GM18502 (cell line): ENCODE data around the gene PXDC1.
"Not testable (repeated sequence)": the region's sequence is repeated elsewhere in the genome, so short reads cannot be mapped to it uniquely, and the experiment has no call there.

Source experiments
- ATAC-seq: cut with Tn5 transposase; IDR thresholded peaks from one replicate; pipeline ENCODE4 v1.9.1; 2021; ENCODE audit warnings: mild to moderate bottlenecking; ENCODE audit not compliant: unreplicated experiment, poor library complexity

PXDC1 gene

DNA sequence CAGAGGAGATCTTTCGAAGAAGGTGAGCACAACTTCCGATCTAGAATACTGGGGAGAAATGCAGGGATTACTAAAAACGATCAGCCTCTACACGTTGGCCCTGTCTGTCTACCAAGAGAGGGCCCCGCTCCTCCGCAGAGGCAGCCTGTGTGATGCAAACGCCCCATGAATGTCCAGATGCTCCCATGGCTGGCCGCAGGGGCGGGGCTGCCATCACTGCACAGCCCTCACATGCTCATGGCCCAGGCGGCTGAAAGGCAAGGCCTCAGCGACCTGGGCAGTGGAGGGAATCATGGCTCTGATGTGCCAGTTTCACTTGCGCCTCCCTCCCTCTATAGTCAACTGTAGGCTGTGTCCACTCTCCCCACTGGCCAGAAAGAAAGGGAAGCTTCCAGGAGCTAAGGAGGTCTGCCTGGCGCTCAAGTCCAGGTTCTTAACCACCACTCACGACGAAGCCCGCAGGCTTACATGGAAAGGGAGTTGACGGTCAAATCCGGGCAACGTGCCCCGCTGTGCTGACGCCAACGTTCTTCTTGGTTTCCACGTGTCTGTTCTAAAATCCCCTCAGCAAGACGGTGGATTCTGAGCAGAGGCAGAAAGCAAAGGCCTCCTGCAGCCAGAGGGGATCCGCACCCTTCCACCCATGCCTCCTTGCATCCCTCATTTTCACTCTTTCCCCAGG is 14.2 kb downstream of the PXDC1 start:
- ATAC-seq = no peak

DNA sequence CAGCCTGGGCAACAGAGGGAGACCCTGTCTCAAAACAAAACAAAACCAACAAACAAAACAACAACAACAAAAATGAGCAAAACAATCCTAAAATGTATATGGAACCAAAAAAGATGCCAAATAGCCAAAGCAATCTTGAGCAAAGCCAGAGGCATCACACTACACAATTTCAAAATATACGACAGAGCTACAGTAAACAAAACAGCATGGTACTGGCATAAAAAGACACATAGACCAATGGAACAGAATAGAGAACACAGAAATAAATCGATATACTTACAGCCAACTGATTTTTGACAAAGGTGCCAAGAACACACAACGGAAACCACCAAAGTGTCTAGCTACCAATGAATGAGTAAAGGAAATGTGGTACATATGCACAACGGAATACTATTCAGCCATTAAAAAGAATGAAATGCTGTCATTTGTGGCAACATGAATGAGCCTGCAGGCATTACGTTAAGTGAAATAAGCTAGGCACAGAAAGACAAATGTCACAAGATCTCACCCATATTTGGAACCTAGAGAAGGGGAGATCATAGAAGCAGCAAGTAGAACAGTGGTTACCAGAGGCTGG is 16.4 kb downstream of the PXDC1 start:
- ATAC-seq = no peak

DNA sequence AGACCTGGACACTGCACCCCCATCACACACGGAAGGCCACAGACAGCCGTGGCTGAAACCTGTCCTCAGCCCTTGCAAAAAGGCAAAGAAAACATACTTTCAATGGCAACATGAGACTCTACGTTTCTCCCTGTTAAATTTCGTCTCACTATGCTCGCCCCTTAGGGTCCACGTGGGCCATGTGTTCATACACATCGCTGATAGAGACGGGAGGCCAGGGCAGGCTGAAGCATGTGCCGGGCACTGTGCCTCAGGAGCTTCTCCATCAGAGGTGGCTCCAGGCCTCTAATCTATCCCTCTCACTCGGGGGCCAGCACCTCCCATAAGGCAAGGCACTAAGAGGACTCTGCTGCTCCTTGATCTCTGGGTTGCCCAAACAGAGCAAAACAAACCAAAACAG is 17.5 kb downstream of the PXDC1 start:
- no peak for ATAC-seq

DNA sequence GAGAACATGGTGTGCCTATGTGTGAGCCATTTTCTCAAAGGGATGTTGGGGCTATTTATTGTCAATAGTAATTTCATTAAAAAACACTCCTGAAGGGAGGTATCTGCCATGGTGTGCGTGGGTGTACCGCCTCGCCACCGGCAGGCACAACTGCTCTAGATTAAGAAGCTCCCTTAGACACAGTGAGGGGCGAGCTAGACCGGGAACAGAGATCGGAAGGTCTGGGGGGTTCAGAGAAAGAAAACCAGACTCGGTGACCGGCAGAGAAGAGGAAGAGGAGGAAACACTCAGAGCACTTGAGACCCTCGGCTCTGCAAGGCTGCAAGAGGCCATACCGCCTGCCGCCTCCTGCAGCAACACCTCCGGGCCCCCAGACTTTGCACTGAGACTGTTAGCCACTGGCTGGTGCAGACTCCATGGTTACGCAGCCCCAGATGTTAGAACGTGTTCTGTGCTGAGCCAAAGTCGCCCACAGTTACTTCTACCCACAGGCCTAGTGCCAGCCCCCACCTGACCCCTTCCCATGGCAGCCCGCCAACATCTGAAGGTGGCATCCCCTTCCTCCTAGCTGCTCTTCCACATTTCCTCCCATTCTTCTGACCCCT is 18.1 kb downstream of the PXDC1 start:
- no peak for ATAC-seq

DNA sequence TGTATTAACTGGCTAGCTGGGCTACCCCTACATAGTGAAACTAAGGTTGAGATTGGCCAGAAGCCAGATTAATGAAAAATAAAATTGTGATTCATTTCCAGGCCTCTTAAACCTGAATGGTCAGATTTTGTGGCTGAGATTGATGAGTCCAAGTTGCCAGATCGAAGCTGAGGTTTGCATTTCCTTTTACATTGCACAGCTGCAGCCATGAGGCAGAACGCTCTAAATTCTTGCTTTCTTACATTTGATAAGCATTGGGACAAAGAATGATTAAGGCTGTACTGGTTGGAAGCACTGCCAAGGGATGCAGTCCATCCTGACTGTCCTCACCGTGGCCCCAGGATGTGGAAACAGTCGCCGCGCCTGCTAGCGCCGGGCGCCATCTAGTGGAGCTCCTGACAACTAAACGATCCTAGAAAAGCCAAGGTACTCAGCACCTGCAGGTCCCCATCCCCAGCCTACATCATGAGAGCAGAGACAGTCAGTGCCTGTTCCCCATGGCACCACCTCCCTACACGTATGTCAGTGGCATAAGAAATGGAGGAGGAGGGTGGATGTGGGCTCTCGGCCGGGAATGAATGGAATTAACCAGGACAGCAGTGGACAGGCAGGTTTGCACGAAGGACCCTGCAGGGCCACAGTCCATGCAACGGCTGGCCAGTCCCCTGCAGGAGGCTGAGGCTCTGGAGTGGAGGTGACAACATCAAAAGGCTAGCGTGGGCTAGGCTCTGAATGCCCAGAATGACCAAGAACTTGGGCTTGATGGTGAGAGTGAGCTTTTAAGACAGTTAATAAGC is 19.0 kb downstream of the PXDC1 start:
- peak; percentile 47 for ATAC-seq

DNA sequence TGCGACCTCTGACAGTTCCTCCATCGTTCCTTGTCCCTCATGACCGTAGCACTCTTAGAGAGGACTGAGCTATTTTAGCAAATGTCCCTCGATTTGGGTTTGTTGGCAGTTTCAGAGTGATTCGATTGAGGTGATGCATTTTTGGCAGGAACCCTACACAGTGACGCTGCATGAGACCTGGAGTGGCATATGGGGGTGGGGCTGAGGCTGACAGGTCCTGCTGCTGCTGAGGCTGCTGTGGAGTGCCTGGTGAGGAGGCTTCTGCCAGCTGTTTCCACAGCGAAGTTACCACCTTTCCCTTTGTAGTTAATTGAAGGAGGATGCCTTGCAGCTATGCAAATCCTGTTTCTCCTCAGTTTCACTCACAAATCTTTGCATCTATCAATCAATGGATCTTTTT is 19.8 kb downstream of the PXDC1 start:
- ATAC-seq = no peak

DNA sequence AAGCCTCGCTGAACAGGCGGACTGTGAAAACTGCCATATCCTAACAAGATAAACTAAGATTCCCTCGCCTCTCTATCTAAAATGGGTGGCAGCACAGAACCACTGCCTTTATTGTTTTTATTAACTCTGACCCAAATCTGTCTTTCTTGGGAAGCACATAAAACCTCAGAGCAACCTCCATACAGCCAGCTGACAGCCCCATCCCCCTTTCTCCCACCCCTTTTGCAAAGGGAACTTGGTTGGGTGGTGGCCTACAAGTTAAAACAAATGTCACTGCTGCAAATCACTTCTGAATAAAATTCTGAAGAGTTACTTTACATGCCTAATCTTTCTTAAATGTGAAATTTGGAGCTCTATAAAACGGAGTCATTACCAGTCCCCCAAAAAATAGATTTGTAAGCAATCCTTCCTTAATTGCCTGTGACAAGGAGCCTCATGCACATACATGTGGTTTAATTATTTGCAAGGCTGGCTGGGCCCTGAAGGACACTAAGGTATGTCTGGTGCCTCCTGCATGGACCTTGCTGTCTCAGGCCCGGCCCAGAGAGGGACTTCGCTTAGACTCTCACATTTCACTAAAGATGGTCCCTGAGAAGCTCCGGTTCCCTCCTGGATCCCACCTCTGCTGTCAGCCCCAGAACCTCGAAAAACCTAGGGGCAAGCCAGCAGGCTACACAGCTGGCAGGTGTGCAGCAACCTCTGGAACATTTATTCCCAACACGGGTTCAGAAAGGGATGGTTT is 21.7 kb downstream of the PXDC1 start:
- ATAC-seq = no peak

DNA sequence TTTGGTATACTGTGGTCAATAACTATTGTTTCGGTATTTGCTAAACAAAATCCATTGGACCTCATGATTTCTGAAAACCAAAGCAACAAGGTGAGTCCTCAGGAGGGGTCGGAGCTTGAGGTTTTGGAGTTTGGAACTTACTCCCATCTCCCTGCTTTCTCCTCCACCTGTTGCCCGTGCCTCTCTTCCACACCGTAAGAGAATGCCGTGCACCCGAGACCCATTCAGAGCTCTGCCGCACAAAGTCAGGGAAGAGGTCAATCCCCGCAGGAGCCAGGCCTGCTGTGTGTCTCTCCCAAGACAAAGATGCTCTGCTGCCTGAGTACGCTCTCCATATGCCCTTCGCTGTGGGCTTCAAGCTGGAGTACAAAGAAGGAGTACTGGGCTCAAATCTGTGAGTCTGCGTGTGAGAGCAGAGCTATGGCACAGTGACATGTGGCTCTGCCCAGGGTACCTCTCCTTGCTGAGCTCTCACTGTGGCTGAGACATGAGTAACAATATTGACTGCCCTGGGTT is 23.9 kb downstream of the PXDC1 start:
- no peak for ATAC-seq

DNA sequence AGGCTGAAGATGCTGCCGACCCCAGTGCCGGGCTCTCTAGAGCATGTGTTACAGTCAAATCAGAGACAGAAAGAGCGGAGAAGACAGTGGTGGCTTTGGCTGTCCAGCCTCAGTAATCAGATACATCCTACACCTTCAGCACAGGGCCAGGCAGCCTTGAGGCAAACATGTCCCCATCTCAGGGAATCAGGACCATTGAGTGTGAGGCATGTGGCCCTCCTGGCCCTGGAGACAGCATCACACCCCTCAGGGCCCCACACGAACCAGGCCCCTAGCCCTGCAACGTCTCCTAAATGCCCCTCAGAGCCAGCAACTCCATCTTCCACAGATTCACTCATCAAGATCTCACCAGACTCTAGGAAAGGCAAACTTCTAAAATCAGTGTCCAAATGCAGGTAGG is 24.5 kb downstream of the PXDC1 start:
- no peak for ATAC-seq

DNA sequence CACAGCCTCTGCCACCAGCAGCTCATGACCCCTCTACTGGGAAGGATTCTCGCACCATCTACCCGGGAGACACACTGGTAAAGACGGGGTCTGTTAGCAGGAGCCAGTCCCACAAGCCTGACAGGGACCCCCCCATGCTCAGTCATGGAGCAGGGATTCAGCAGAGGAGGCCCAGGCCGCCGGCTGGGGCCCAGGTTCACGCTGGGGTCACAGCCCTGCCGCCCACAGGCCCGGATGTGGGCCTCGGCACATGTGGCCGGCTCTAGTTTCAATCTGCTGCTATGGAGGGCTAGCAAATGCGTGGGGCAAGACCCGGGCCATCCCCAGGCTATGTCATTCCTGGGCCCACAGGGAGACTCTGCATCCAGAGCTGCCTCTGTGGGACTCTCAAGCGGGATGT is 25.1 kb downstream of the PXDC1 start:
- no peak for ATAC-seq

DNA sequence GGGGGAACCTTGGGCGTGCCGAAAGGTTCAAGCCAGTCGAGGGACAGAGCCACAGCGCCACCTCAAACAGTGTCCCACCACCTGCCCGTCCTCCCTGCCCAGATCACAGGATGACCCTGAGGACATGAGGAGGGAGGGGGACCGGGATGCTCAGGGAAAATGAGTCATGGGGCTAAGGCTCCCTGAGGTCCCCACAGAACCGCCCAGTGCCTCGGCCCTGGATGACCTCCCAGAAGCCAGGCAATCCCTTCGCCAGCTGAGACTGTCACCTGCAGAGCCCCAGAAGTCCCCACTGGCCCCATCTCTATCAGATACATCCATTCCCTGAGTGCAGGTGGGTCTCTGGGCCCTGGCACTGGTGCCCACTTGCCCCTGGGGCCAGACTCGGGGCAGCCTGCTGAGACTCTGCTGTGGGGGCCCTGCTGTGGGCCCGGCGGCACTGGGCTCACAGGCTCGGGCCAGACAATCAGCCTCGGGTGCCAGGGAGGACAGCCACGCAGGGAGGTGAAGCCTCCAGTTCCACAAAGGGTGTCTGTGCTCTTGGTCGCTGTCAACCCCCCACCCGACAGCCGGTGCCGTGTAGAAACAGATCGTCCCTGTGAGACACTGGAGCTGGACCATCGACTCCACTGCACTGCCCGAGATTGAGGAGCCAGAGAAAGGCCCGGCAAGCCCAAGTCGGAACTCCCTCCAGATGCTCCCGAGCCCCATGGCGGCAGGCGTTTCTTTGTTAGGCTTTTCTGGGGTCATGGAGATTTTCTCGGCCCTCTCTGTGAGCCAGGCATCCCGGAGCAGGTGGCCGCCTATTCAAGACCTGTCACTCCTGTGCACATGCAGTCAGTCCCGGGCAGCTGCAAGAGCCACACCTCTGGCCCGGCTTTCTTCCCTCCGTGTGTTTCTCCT is 26.1 kb downstream of the PXDC1 start:
- no peak for ATAC-seq

DNA sequence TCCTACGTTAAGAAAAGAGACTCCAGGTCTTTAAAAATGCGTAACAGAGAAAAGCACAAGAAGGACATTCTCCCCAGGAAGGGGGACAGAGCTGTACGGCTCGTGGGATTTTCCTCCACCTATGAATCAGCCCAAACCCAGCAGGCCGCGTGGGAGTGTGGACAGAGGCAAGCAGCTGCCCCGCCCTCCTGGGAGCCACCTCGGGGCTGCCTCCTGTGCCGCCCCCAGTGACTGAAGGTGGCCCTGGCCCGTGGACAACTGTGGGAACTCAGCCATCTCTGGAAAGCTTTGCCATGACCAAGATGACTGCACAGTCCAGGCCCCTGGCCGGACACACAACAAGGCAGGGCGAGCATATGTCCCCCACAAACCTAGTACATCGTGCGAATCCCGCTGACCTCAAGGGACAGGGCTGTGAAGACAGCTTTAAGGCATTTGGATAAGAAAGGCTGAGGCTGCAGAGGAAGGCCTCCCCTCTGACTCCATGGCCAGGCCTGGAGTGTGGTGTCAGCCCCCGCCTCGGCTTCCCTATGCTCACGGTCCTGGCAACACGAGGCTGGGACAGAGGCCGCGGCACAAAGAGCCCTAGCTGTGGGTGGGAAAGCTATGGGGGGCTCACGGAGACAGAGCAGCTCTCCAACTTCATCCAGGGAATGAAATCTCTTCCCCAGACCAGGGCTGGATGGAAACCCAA is 26.9 kb downstream of the PXDC1 start:
- ATAC-seq = no peak

DNA sequence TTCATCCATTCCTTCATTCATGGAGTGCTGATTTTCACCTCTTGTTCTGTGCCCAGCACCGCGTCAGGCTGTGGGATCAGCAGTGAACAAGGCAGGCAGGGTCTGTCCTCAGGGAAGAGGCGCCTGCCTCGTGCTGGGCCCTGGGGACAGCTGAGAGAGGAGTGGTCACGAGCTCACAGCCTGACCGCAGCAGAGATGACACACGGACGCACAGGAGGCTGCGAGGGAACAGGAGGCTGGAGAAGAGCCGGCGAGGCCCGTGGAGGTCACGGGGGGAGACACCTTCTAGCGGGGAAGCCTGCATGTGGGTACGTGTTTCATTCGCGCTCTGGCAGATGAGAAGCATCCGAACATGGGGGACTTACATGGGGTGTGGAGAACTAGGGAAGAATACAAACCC is 27.5 kb downstream of the PXDC1 start:
- no peak for ATAC-seq

DNA sequence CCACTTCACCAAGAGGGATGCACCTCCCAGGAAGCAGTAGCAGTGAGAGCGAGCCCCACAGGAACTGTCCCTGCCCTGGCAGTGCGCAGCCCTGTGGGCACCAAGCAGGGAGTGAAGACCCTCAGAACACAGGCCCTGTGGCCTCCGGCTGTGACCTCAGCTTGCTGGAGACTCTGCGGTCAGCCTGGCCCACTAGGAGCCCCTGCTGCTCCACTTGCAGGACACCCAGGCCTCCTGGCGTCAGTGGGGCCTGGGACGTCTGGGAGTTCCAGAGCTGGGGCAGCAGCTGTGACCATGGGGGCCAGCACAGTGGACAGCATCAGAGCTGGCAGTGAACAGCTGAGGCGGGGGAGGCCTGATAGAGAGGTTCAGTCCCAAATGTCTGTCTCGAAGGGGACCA is 28.3 kb downstream of the PXDC1 start:
- ATAC-seq = no peak

DNA sequence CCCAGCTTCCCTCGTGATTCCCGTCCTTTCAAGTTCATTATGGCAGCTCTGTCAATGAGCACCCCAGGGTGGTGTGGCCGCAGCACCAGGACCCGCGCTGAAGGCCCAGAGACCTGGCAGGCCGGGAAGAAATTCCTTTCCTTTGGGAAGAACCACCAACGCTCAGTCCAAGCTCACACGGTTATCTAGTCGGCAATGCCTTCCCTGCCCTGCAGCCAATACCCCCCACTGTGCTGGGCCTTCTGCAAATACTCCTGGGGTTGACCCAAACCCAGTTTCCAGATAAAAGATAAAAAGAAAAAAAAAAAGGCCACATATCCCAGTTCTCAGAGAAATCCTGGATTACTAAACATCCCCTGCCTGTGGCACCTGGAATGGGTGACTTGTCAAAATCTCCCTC is 28.7 kb downstream of the PXDC1 start:
- ATAC-seq = no peak

DNA sequence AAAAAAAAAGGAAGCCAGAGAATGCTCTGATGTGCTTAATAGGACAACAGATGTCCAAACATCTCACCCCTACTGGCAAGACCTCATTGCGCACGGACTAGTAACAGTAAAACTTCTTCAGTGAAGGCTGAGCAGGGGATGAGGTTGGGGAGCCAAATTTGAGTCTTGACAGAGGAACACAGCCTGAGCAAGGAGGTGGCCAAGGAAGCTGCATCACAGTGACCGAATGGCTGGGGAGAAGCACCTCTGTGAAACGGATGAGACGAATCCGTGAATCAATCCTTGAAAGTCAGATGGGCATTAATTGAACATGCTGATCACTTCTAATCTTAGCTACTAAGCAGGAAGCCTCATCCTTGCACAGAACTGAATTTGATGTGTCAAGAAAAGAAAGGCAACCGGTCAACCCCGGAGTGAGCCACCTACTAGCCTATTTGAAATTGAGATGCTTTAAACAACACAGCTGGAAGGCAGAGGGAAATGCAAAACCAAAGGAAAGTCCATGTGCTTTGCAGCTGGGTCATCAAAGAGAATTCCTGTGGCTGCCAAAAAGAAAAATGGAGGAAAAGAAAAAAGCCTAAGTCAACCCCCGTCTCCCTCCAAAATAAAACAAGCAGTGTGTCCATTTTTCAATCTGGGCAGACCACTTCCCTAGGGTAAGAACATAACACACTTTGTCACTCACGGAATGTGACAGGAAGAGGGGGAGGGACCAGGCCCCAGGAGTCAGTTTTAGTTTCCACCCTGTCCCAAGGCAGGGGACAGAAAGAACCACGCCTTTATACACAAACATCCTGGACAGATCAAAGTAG is 29.5 kb downstream of the PXDC1 start:
- no peak for ATAC-seq

DNA sequence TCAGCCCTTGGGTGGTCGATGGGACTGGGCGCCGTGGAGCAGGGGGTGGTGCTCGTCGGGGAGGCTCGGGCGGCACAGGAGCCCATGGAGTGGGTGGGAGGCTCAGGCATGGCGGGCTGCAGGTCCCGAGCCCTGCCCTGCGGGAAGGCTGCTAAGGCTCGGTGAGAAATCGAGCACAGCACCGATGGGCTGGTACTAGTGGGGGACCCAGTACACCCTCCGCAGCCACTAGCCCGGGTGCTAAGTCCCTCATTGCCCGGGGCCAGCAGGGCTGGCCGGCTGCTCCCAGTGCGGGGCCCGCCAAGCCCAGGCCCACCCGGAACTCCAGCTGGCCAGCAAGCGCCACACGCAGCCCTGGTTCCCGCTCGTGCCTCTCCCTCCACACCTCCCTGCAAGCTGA is 30.7 kb downstream of the PXDC1 start:
- ATAC-seq = not testable (repeated sequence)
